HUES6 (cell line): ENCODE results near the gene GPR162.

Experiments used
- H3K27ac ChIP-seq: 2 replicates; pipeline ENCODE4 v1.7.0; 2013; ENCODE audit warnings: low read depth, mild to moderate bottlenecking, low read length, inconsistent platforms
- H3K27me3 ChIP-seq: 2 replicates; pipeline ENCODE4 v1.6.1; 2013; ENCODE audit warnings: low read length; ENCODE audit not compliant: control insufficient read depth, insufficient read depth
- H3K36me3 ChIP-seq: 2 replicates; pipeline ENCODE4 v1.6.1; 2013; ENCODE audit warnings: low read length; ENCODE audit not compliant: control insufficient read depth, insufficient read depth
- H3K4me1 ChIP-seq: 2 replicates; pipeline ENCODE4 v1.6.1; 2013; ENCODE audit warnings: low read length; ENCODE audit not compliant: control insufficient read depth, insufficient read depth
- H3K4me3 ChIP-seq: 2 replicates; pipeline ENCODE4 v1.5.1; 2013; ENCODE audit warnings: low read depth, low read length
- H3K9ac ChIP-seq: one replicate; pipeline ENCODE4 v1.6.1; 2013; ENCODE audit warnings: mild to moderate bottlenecking, low read length
- H3K9me3 ChIP-seq: 2 replicates; pipeline ENCODE4 v1.6.1; 2013; ENCODE audit warnings: low read depth, low read length; ENCODE audit not compliant: control insufficient read depth, insufficient read depth

The GPR162 gene

DNA sequence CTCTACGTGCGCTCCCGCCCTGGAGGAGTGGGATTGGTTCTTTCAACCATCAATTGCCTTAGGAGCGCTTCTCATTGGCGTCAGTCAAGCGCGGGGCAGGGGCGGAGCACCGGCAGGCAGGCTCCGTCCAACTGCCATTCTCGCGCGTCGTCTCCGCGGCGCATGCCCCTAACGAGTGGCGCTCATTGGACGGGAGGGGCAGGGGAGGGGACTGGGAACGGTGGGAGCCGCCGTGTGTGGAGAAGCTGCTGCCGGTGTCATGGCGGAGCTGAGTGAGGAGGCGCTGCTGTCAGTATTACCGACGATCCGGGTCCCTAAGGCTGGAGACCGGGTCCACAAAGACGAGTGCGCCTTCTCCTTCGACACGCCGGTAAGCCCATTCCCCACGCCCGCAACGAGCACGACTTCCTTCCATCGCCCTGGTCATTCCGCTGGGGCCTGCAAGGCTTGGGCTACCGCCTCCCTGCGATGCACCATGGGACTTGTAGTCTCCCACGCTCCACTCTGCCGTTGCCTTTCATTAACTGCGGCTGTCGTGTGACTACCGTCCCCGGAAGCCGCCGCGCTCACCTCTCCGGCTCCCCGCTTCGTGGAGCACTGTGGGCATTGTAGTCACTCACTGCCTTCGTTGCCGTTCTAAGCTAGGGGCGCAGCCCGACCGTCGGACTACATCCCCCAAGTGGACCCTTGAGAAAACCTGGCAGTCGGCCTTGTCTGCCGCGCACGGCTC, 30.5 kb downstream of the GPR162 start, which contains the start of gene USP5:
TSS of gene USP5 (plus strand) at position 230 of the 730 bp plus-strand sequence. CDS start at position 260, 30 bp downstream.
- peak within 1 kb of the TSS; percentile 83 for H3K4me3 ChIP-seq
- peaks cover 12% of the 10 kb centered on the region for H3K4me1 ChIP-seq
- H3K27ac ChIP-seq: no peak within 1 kb of the TSS
- H3K36me3 ChIP-seq: peaks cover 48% of the 10 kb centered on the region
- H3K9me3 ChIP-seq: no peaks in the 10 kb centered on the region
- H3K9ac ChIP-seq: peak within 1 kb of the TSS; percentile 82
- no peaks in the 10 kb centered on the region for H3K27me3 ChIP-seq

DNA sequence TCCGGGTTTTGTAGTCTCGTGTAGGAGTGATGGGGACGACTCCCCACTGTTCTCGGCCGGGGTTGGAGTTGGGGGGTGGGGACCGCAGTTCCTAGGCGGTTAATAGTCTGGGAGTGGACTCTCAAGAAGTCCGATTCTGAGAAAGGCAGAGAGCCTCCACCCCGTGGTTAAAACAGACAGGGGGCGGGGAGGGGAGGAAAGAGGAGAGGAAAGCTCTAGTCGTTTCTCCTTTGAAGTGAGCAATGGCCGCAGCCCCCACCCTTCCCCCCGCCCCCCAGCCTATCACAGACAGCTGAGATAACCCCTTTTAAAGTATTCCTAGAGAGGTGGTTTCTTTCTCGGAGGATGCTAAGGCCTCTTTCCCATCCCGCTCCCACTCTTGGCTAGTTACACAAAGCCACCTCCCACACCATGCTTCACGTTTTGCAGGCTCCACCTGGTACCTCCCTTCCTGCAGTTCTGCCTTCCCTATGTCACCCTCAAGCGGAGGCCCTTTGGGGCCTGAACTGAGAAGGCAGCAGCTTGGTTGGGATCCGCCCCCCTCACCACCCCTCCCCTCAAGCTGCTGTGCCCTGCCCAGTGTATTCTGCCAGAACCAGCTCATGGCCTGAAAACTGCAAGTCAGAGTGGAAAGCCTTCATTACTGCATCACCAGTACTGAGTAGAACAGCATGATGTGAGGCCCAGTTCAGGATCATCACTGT, 31.2 kb downstream of the GPR162 start:
- Histone ChIP-seq H3K27ac (no peak overlapping the region), H3K36me3 (peaks cover 48% of the 10 kb centered on the region), H3K4me3 (peak overlapping the region; percentile 83), H3K9me3 (no peaks in the 10 kb centered on the region), H3K27me3 (no peaks in the 10 kb centered on the region), H3K4me1 (peaks cover 12% of the 10 kb centered on the region), H3K9ac (peak overlapping the region; percentile 36)

DNA sequence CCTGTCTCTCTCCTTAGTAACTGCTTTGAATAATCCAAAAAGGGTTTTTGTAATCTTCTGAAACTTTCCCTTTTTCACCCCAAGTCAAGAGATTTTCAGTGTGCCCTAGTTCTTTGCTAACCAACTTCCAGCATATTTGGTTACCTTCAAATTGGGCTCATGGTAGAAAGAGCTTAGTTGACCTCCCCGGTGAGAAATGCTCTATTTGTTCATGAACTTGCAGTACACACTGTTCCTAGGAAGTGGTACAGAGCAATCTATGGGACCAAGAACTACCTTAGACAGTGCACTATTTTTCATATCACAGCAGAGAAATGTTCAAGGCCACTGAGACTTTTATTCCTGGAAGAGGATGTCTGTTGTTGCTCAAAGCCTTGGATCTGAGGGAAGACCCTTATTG, 32.0 kb downstream of the GPR162 start:
- Histone ChIP-seq H3K9ac (no peak overlapping the region), H3K27ac (no peak overlapping the region), H3K4me1 (peaks cover 12% of the 10 kb centered on the region), H3K27me3 (no peaks in the 10 kb centered on the region), H3K36me3 (peaks cover 50% of the 10 kb centered on the region), H3K4me3 (no peak overlapping the region), H3K9me3 (no peaks in the 10 kb centered on the region)

DNA sequence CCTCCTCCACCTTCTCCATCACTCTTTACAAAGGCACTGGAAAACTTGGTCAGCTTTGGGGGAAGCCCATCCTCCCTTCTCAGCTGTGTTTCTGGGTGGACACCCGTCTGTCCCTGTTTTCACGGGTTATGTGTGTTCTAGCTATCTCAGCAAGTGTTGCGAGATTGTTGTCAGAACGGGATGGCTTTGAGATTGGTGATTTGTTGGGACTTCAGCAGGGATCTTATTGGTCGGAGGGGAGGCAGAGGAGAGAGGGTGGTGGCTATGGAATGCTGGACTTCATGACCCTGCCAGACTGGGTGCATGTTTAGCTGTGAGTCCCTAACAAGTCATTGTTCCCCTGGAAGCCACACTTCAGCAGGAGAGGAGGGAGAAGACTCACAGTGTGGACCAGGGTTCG, 32.4 kb downstream of the GPR162 start:
- no peak overlapping the region for H3K27ac ChIP-seq
- H3K9ac ChIP-seq: no peak overlapping the region
- H3K9me3 ChIP-seq: no peaks in the 10 kb centered on the region
- H3K36me3 ChIP-seq: peaks cover 50% of the 10 kb centered on the region
- peaks cover 12% of the 10 kb centered on the region for H3K4me1 ChIP-seq
- no peak overlapping the region for H3K4me3 ChIP-seq
- H3K27me3 ChIP-seq: no peaks in the 10 kb centered on the region

DNA sequence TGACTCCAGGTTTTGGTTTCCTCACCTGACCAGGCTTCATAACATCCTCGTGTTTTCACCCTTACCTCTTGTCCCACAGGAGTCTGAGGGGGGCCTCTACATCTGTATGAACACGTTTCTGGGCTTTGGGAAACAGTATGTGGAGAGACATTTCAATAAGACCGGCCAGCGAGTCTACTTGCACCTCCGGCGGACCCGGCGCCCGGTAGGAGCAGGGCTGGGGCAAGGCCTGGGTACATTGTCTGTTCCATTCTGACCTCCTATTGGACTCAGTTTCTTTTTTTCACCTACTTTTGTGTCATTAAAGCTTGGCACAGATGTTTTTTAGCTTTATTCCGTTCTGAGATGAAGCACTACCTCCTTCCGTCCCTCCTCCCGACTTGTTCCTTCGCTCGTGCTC, 33.7 kb downstream of the GPR162 start:
- no peak overlapping the region for H3K4me3 ChIP-seq
- peaks cover 10% of the 10 kb centered on the region for H3K4me1 ChIP-seq
- H3K27me3 ChIP-seq: no peaks in the 10 kb centered on the region
- H3K9ac ChIP-seq: no peak overlapping the region
- no peaks in the 10 kb centered on the region for H3K9me3 ChIP-seq
- H3K36me3 ChIP-seq: peaks cover 53% of the 10 kb centered on the region
- H3K27ac ChIP-seq: no peak overlapping the region

DNA sequence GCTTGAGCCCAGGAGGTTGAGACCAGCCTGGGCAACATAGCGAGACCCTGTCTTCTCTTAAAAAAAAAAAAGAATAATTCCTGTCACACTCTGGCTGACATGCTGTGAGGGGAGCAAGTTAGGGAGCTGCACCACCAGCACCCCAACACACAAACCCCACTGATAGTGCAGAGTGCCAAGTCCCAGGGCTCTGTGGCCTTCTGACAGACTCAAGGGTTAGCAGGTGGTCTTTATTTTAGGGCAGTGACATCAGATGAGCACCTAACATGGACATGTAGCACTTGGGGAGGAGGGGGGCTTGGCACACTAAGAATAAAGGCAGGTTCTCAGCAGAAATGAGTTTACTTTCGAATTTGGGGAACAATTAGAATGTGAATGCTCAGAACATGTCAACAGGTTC, 37.2 kb downstream of the GPR162 start:
- H3K36me3 ChIP-seq: peaks cover 87% of the 10 kb centered on the region
- no peak overlapping the region for H3K9ac ChIP-seq

DNA sequence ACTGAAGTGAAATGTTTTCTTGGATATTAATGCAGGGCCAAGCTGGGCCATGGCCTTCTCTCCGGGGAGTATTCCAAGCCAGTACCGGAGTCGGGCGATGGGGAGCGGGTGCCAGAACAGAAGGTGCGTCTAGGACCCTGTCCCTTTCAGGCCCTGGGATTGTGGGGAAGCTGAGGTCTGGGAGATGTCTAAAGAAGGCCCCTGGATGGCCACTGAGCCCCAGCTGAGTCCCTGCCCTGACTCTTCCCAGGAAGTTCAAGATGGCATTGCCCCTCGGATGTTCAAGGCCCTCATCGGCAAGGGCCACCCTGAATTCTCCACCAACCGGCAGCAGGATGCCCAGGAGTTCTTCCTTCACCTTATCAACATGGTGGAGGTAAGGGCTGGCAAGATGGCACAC, 38.5 kb downstream of the GPR162 start:
- no peaks in the 10 kb centered on the region for H3K4me1 ChIP-seq
- no peaks in the 10 kb centered on the region for H3K27me3 ChIP-seq
- no peaks in the 10 kb centered on the region for H3K9me3 ChIP-seq
- no peak overlapping the region for H3K9ac ChIP-seq
- H3K27ac ChIP-seq: no peak overlapping the region
- peaks cover 95% of the 10 kb centered on the region for H3K36me3 ChIP-seq
- no peak overlapping the region for H3K4me3 ChIP-seq

More for the DNA sequence above, 37.2 kb downstream of the GPR162 start:
- Histone ChIP-seq H3K27ac (no peak overlapping the region), H3K9me3 (no peaks in the 10 kb centered on the region), H3K4me1 (no peaks in the 10 kb centered on the region), H3K27me3 (no peaks in the 10 kb centered on the region), H3K4me3 (no peak overlapping the region)

DNA sequence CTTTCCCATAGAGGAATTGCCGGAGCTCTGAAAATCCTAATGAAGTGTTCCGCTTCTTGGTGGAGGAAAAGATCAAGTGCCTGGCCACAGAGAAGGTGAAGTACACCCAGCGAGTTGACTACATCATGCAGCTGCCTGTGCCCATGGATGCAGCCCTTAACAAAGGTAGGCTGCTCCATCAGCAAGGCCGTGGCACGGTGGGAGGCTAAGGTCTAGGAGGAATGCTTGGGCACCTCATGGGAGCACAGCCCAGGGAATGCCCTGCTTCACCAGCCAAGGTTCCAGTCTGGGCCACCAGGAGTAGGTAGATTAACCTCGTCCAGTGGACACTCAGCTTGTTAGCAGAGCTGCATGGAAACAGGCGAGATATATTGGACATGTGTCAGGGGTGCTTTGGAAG, 39.3 kb downstream of the GPR162 start:
- H3K27me3 ChIP-seq: no peaks in the 10 kb centered on the region
- peaks cover 4% of the 10 kb centered on the region for H3K4me1 ChIP-seq
- H3K4me3 ChIP-seq: no peak overlapping the region
- no peaks in the 10 kb centered on the region for H3K9me3 ChIP-seq
- H3K36me3 ChIP-seq: peaks cover 97% of the 10 kb centered on the region
- H3K27ac ChIP-seq: no peak overlapping the region
- H3K9ac ChIP-seq: peak overlapping the region; percentile 26

DNA sequence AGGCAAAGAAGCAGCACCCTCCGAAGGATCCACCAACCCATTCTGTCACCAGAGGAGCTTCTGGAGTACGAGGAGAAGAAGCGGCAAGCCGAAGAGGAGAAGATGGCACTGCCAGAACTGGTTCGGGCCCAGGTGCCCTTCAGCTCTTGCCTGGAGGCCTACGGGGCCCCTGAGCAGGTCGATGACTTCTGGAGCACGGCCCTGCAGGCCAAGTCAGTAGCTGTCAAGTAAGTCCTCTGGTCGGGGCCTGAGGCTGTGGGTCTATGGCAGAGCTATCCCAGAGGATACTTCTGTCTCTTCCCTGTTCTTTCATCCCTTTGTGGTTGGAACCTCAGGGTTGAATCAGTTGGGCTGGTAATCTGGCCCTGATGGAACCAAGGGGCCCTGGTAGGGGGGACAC, 39.8 kb downstream of the GPR162 start:
- H3K4me1 ChIP-seq: peaks cover 9% of the 10 kb centered on the region
- H3K9me3 ChIP-seq: no peaks in the 10 kb centered on the region
- no peaks in the 10 kb centered on the region for H3K27me3 ChIP-seq
- H3K36me3 ChIP-seq: peaks cover 93% of the 10 kb centered on the region
- no peak overlapping the region for H3K9ac ChIP-seq
- no peak overlapping the region for H3K27ac ChIP-seq
- H3K4me3 ChIP-seq: no peak overlapping the region

DNA sequence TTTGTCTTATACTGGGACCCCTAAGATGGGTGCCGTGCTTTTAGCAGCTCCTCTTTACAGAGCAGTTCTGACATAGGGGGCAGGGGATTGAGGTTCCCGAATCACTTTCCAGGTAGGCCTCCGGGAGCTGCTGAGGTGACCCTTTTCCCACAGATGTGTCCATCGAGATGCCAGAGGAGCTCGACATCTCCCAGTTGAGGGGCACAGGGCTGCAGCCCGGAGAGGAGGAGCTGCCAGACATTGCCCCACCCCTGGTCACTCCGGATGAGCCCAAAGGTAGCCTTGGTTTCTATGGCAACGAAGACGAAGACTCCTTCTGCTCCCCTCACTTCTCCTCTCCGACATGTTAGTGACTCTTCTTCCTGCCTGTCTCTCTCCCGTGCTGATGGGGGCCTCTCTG, 41.4 kb downstream of the GPR162 start:
- peaks cover 77% of the 10 kb centered on the region for H3K36me3 ChIP-seq
- H3K4me1 ChIP-seq: peaks cover 16% of the 10 kb centered on the region
- no peak overlapping the region for H3K4me3 ChIP-seq
- H3K9me3 ChIP-seq: no peaks in the 10 kb centered on the region
- H3K9ac ChIP-seq: no peak overlapping the region
- H3K27ac ChIP-seq: no peak overlapping the region
- H3K27me3 ChIP-seq: no peaks in the 10 kb centered on the region

DNA sequence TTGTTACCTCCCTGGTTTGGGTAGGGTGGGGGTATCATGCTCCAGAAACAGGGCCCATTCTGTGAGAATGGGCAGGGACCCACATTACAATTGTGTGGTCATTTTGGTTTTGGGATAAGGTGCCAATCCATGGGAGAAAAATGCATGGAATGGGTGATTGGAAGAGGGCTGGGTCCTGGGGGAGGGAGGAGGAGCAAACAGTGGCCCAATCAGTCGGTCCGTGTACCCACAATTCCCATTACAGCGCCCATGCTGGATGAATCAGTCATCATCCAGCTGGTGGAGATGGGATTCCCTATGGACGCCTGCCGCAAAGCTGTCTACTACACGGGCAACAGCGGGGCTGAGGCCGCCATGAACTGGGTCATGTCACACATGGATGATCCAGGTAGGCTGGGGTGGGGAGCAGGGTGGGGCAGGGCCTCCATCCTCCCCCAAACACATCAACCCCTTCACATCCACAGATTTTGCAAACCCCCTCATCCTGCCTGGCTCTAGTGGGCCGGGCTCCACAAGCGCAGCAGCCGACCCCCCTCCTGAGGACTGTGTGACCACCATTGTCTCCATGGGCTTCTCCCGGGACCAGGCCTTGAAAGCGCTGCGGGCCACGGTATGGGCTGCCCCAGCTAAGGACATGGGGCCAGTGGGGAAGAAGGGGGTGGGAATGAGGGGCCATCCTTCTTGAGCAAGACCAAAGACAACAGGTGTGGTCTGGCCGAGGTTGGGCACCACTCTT, 42.1 kb downstream of the GPR162 start:
- no peaks in the 10 kb centered on the region for H3K9me3 ChIP-seq
- no peaks in the 10 kb centered on the region for H3K27me3 ChIP-seq
- no peak overlapping the region for H3K27ac ChIP-seq
- H3K4me1 ChIP-seq: peaks cover 21% of the 10 kb centered on the region
- H3K9ac ChIP-seq: no peak overlapping the region
- no peak overlapping the region for H3K4me3 ChIP-seq
- H3K36me3 ChIP-seq: peaks cover 70% of the 10 kb centered on the region
